ENCODE results near the gene IRF1.
"Not testable (repeated sequence)": the region's sequence is repeated elsewhere in the genome, so short reads cannot be mapped to it uniquely, and the experiment has no call there.

Gene IRF1

DNA sequence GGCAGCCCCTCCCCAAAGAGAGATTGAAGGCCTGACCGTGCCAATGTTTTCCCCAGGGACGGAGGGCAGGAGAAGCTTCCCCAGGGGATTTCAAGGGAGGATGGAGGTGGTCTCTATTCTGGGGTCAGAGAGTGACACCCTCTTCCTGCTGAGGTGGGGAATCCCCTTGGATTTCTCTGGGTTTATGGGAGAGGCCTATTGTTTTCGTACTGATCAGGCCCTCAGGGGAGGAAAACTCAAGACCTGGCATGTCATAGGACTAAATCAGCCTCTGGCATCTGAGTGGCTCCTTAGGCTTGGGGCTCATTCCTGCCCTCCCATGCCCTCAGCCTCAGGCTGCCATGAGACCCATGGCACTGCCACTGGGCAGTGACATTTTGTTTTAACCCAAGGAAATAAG, 44.6 kb downstream of the IRF1 start:
- no peak overlapping the region for H3K4me3 ChIP-seq (replicated peaks; ENCODE audit: low read depth, low read length)
- DNase-seq (ENCODE audit: low read depth), result no peak
- TF ChIP-seq, protein P1, sequence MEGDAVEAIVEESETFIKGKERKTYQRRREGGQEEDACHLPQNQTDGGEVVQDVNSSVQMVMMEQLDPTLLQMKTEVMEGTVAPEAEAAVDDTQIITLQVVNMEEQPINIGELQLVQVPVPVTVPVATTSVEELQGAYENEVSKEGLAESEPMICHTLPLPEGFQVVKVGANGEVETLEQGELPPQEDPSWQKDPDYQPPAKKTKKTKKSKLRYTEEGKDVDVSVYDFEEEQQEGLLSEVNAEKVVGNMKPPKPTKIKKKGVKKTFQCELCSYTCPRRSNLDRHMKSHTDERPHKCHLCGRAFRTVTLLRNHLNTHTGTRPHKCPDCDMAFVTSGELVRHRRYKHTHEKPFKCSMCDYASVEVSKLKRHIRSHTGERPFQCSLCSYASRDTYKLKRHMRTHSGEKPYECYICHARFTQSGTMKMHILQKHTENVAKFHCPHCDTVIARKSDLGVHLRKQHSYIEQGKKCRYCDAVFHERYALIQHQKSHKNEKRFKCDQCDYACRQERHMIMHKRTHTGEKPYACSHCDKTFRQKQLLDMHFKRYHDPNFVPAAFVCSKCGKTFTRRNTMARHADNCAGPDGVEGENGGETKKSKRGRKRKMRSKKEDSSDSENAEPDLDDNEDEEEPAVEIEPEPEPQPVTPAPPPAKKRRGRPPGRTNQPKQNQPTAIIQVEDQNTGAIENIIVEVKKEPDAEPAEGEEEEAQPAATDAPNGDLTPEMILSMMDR (IDR thresholded peaks at IDR 0.05; ENCODE audit: low read length, missing control alignments), result no peak

DNA sequence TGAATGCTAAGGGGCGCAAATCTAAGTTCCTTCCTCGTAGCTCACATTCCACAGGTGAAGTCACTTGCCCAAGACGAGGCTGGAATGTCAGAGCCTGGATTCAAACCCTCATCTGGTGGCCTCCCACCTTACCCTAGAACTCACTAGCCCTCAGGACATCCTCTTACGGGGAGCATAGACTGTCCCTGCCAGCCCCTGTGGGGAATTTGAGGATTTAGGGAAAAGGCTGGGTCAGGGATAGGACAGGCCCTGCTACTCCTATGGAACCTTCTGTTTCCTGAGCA, 45.0 kb downstream of the IRF1 start:
- no peak overlapping the region for H3K4me3 ChIP-seq (replicated peaks; ENCODE audit: low read depth, low read length)
- TF ChIP-seq, protein P1 (IDR thresholded peaks at IDR 0.05; ENCODE audit: low read length, missing control alignments), result no peak
- no peak for DNase-seq (ENCODE audit: low read depth)

DNA sequence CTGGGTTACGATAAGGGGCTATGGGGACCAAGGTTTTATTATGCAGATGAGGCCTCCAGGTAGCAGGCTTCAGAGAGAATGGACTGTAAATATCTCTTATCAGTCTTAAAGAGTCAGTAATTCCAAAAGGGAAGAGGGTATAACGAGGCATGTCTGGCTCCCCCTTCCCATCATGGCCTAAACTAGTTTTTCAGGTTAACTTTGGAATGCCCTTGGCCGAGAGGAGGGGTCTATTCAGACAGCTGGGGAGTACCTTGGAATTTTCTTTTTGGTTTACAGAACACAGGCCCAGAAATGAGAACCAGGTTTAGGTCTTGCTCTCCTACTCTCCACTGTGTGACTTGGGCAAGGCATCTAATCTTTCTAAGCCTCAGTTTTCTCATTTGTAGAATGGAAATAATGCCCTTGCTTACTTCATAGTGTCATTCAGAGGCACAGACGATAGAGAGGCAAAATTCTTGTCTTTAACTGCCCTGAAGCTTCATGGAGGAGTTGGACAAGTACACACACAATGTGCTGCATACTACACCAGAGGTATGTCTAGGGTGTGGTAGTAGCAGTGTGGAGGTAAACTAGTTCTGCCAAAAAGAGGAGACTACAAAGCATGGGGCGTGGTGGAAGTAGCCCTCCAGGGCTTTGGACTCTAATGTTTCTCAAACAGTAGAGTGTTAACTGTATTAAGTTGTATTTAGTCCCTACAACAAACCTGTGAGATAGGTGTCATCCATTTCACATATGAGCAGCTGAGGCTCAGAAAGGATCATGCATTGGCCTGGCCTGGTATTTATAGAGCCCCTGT, 45.5 kb downstream of the IRF1 start:
- TF ChIP-seq, protein P1 (IDR thresholded peaks at IDR 0.05; ENCODE audit: low read length, missing control alignments), result no peak
- no peak overlapping the region for H3K4me3 ChIP-seq (replicated peaks; ENCODE audit: low read depth, low read length)
- DNase-seq (ENCODE audit: low read depth), result no peak

DNA sequence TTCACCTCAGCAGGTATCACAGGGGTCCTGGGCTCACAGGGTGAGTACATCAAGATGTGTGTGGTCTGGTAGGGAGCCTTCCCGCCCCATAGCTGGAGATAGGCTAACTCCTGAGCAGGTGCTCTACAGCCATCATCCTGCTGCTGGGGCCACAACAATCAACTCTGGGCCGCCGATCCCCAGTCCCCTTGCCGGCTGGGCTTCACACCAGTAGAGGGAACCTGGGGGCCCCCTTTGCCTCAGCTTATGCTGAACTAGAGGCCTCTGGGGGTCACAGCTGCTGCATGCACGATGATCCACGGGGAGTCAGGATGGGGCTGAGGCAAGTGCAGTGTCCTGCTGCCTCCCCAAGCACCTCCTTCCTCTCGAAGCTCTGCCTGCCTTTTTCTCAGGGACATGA, 46.5 kb downstream of the IRF1 start:
- no peak for DNase-seq (ENCODE audit: low read depth)
- no peak overlapping the region for H3K4me3 ChIP-seq (replicated peaks; ENCODE audit: low read depth, low read length)
- TF ChIP-seq, protein P1 (IDR thresholded peaks at IDR 0.05; ENCODE audit: low read length, missing control alignments), result no peak

DNA sequence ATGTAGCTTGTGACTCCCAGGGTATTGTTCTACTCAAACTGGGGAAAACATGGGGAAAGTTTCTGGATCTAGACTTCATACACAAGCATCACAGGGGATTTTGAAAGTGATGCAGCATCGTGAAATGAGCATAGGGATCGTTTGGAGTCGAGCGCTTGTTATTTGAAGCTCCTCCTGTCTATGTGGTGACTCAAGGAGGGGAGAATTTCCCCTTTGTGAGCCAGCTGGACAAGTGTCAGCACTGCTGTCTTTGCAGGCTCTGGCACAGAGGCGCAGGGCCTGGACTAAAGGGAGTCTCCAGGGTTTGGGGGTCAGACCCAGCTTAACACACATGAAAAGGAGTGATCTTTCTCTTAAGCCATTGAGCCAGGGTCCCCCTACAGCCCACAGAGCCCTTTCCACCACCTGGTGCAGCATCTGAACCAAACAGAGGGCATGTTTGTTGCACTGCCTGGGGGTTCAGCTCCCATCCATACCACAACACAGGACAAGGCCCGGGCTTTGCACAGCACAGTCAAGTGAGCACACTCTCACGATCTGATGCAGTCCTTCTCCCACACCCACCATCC, 51.0 kb downstream of the IRF1 start:
- H3K4me3 ChIP-seq (replicated peaks; ENCODE audit: low read depth, low read length), result no peak overlapping the region
- DNase-seq (ENCODE audit: low read depth), result peak; percentile 95
- TF ChIP-seq, protein P1 (IDR thresholded peaks at IDR 0.05; ENCODE audit: low read length, missing control alignments), result no peak

DNA sequence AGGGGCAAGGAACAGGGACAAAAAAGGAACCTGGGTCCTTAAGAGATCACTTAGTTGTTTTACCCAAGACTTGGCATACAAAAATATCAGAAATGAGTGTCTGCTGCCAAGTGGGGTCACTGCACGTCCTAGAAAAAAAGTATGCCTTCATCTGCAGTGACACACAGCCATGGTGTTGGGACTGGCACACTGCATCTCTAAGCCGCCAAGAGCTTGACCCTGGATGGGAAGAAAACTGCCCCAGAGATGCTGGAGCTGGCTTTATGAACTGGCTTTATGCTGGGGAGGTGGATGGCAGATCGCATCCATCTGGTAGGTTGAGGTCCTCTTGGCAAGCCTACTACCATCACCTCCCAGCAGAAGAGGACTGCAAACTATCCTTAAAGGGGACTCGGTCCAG, 51.7 kb downstream of the IRF1 start:
- DNase-seq (ENCODE audit: low read depth), result no peak
- TF ChIP-seq, protein P1 (IDR thresholded peaks at IDR 0.05; ENCODE audit: low read length, missing control alignments), result no peak
- H3K4me3 ChIP-seq (replicated peaks; ENCODE audit: low read depth, low read length), result no peak overlapping the region

DNA sequence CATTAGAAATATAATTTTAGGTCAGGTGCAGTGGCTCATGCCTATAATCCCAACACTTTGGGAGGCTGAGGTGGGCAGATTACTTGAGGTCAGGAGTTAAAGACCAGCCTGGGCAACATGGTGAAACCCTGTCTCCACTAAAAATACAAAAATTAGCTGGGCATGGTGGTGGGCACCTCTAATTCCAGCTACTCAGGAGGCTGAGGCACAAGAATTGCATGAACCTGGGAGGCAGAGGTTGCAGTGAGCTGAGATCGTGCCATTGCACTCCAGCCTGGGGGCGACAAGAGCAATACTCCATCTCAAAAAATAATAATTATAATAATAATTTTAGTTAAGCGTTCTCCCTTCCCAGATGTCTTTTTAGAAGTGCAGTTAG, 52.3 kb downstream of the IRF1 start:
- not testable (repeated sequence) for DNase-seq (ENCODE audit: low read depth); H3K4me3 ChIP-seq (replicated peaks; ENCODE audit: low read depth, low read length)
